SW480 (cell line): ENCODE results near the gene DDX49.
A peak's percentile ranks its signal among the peaks of the same experiment; 100 is the strongest.
"Not testable (repeated sequence)": the region's sequence is repeated elsewhere in the genome, so short reads cannot be mapped to it uniquely, and the experiment has no call there.

Experiments used
- DNase-seq: peaks from one replicate; pipeline ENCODE4 v3.0.0-alpha.2; 2016; ENCODE audit warnings: low spot score

DDX49 gene

GRCh38 chr19:18895824-18896341, 23.6 kb upstream of the DDX49 start, which contains the start of gene CERS1:
Gene CERS1, minus strand, starts transcription at chr19:18896158. Its CDS starts 86 bp downstream, at chr19:18896072.
- peak; percentile 34 for DNase-seq

GRCh38 chr19:18896421-18896841, 23.1 kb upstream of the DDX49 start:
- peak; percentile 27 for DNase-seq

GRCh38 chr19:18897094-18898029, 22.2 kb upstream of the DDX49 start:
- no peak for DNase-seq

DNA sequence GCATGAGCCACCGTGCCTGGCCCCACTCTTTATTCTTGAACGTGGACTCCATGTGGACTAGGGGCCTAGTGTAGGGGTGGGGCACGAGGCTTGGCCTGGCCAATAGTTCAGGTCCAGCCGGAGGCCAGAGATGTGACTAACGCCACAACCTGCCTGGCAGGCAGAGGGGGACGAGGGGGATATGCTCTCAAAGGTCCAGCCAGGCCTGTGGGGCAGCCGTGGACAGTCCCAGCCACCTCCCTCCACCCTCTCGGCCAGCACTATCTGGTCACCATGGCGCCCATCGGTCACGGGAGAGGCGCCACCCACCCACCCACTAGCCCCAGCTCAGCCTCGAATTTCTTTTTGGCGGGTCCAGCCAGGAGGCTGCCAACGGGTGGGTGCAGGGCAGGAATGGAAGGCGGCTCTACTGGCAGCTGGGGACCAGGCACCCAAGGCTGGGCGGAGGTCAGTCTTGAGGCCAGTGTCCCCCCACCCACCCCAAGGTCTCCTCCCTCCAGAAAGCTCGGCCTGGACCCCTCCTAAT, 21.4 kb upstream of the DDX49 start:
- no peak for DNase-seq

GRCh38 chr19:18898607-18899408, 20.7 kb upstream of the DDX49 start:
- DNase-seq, result no peak

GRCh38 chr19:18899624-18900560, 19.6 kb upstream of the DDX49 start:
- no peak for DNase-seq

GRCh38 chr19:18900700-18901481, 18.6 kb upstream of the DDX49 start:
- DNase-seq, result peak; percentile 33

GRCh38 chr19:18901491-18901890, 18.0 kb upstream of the DDX49 start:
- DNase-seq, result no peak

DNA sequence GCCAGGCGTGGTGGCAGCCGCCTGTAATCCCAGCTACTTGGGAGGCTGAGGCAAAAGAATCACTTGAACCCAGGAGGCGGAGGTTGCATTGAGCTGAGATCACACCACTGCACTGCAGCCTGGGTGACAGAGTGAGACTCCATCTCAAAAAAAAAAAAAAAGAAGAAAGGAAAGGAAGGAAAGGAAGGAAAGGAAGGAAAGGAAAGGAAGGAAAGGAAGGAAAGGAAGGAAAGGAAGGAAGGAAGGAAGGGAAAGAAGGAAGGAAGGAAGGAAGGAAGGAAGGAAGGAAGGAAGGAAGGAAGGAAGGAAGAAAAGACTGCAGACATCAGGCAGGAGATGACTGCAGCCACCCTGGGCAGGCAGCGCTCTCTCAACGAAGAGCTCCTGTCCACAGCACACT, 17.0 kb upstream of the DDX49 start:
- DNase-seq, result not testable (repeated sequence)

DNA sequence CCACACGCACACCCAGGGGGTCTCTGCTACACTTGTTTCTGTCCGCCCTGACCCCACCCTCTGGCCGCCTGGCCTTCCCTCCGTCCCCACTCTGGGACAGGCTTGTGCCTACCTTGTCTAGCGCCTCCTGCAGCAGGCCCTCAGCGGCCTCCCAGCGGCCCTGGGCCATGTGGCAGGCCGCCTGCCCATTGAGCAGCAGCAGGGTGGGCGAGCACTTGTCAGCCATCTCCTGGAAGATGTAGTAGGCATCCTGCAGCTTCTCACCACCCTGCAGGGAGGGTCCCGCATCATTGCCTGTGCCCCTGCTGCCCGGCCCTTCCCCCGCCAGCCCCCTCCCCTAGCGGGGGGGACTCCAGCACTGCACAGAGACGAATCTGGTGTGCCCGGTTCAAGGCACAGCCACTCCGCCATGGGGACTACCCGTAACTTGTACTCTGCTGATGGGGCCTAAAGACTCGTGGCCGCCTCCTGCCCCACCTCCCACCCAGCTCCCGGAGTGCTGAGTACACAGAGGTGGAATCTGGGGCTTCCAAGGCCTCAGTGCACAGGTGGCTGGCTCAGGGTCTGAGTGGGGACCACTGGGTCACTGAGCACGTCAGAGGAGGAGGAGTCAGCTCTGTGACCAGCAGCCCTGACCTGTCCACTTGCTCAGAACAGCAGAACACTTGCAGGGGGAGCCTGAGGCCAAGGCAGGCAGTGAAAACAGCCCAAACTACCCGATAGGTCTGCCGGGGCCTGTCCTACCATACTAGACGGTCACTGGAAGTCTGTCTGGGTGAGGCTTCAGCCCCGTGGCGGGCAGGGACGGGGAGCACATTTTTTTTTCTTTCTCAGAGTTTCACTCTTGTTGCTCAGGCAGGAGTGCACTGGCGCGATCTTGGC, 16.1 kb upstream of the DDX49 start:
- no peak for DNase-seq

GRCh38 chr19:18904334-18905057, 15.0 kb upstream of the DDX49 start:
- no peak for DNase-seq

DNA sequence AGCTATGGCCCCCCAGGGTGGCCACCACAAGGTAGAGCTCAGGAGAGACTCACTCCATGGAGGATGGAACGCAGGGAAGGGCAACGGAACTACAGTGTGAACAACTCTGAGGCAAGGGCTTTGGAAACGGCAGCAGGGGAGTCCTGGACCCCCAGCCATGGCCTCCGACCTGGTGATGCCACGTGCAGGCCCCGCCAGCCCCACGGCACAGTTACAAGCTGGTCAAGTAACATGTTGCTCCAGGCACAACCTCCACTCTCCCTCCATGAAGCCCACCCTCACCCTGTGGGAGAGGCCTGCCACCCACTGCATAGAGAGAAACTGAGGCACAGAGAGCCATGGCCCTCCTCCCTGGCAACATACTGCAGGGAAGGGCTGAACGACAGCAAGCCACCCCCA, 14.5 kb upstream of the DDX49 start:
- no peak for DNase-seq

GRCh38 chr19:18905513-18906236, 13.8 kb upstream of the DDX49 start:
- DNase-seq, result no peak

DNA sequence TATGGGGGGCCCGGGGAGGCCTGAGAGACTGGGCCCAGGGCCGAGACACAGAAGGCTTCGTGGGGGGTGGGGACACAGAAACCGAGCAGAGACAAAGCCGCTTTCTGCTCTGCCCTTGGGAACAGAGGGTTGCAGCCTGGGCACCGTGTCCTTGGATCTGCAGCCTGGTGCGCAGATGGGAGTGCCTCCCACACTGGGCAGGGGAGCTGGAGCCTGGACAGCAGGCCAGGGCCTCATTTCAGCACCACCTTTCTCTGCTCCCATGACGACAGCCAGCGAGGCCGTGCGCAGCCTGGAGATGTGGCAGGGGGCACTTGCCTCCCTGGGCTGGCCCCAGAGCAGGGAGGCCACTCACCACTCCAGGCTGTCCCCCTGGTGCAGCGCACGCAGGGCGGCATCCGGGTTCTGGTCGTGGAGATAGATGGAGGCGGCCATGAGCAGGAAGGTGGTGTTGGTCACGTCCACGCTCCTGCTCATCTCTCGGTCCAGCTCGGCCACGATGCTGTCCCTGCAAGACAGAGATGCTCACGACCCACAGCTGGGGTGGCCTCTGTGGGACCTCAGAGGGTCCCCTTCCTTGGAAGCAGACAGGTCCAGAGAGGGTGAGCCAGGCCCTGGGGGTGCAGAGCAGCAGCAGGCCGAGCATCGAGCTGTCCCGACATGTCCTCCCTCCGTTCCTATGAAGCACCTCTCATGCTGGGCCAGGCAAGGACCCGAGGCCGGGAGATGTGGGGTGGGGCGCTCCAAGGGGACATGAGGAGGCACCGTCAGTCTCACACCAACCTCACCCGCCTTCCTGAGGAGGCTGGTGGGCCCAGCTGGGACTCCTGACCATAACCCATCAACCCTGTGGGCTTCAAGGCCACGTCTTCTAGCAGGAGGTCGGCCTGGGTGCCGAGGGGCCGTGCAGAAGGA, 12.7 kb upstream of the DDX49 start:
- no peak for DNase-seq

GRCh38 chr19:18908917-18909619, 10.4 kb upstream of the DDX49 start:
- DNase-seq, result no peak

GRCh38 chr19:18910010-18910409, 9.5 kb upstream of the DDX49 start:
- no peak for DNase-seq
